Hepatocyte (in vitro differentiated cells): Measurements from ENCODE around the gene SLC35G6.

Experiments used
- CTCF ChIP-seq: fragments of 200-600 bp; sonication (generic); IDR thresholded peaks from 2 replicates; pipeline ENCODE4 v1.5.1; 2016; ENCODE audit warnings: antibody characterized with exemption, mild to moderate bottlenecking; ENCODE audit not compliant: poor library complexity
- EZH2 ChIP-seq: fragments of 200-600 bp; sonication (generic); IDR thresholded peaks from 2 replicates; pipeline ENCODE4 v1.6.1; 2016; ENCODE audit warnings: antibody characterized with exemption, mild to moderate bottlenecking, borderline replicate concordance

- TF ChIP-seq CTCF (no peak), EZH2 (no peak)
These were observed 17.2 kb upstream of the SLC35G6 start for GRCh38 chr17:7464081-7464480.
